SKM-1 treated with dmso at 0.1 percent for 144 hours (cell line): ENCODE data around the gene MAT2A.

ENCODE experiments used
- DNase-seq: peaks from one replicate; lab custom pipeline; 2025; ENCODE audit not compliant: unreplicated experiment; lab: John Stamatoyannopoulos, UW

The MAT2A gene

GRCh38 chr2:85538507-85539360 lies at the start of gene MAT2A:
Gene MAT2A (plus strand): TSS chr2:85539168. CDS start chr2:85539288, 120 bp downstream.
- peak; percentile 96 for DNase-seq

DNA sequence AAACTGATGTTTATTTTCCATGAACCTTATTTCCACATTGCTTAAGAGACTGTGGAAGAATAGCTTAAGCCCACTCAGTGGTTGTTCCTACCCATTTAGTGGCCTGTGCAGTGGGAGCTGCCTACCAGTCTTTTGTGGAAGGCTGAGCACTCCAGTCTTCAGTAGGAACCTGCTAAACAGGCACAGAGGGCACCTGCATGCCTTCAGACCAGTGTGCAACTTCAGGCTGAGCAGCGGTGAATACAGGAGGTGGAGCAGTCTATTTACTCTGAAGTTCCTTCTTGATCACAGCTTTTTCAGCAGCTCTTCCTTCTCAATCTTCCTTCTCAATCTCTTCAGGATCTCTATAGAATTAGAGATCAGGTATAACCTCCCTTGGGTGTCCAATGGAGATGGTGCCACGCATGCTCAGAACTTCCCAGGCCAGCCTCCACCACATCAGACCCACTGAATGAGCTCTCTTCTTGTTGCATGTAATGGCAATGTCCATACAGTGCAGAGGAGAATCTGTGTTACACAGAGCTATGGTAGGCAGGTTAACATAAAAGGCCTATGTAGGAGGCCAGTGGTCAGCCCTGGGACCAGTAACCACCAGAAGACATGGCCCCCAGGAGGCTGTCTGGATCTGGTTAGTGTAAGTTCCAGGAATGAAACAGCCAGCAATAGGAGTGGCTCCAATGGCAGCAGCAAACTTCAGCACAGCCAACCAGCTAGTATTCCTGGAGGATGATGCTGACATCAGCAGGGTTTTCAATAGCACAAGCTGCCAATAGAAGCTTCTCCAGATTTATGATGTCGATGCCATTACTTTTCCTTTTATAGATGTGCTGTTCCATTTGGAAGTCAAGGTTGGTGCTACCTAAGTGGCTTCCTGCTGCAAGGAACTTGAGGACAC lies 47.9 kb upstream of the MAT2A start:
- no peak for DNase-seq

- DNase-seq: no peak
Measured at GRCh38 chr2:85496436-85496835, 42.5 kb upstream of the MAT2A start.

DNA sequence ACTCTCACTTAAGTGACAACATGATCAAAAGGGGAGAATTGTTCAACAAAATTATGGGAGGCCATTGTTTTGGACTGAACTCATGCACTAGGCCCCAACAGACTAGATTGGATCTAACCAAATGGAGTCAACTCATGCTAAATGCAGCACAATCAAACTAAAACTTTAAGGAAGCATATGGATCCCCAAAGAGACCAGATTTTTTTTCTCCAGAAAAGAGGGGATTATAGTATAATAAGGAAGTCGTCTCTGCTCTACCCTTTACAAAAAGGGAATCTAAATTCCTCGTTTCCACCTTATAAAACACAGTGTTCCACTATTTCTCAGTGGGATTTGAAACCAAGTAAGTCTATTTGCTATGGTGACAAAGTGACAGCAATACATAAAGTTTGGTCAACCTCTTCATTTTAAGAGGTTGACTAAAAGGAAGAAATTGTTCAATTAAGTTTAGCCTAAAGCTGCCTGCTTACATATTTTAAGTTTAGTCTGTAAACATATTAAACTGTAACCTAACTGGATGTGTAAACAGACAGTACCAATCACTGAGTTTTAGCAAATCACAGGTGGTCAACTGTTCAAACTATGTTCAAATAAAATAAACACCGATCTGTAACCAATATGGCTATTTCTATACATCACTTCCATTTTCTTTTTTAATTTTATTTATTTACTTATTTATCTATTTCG lies 40.9 kb upstream of the MAT2A start:
- DNase-seq: no peak

GRCh38 chr2:85501248-85501647 lies 37.7 kb upstream of the MAT2A start:
- peak; percentile 99 for DNase-seq

- DNase-seq: no peak
Measured at GRCh38 chr2:85502720-85503119, 36.2 kb upstream of the MAT2A start.

- no peak for DNase-seq
Measured at GRCh38 chr2:85503168-85503850, 35.7 kb upstream of the MAT2A start.

DNA sequence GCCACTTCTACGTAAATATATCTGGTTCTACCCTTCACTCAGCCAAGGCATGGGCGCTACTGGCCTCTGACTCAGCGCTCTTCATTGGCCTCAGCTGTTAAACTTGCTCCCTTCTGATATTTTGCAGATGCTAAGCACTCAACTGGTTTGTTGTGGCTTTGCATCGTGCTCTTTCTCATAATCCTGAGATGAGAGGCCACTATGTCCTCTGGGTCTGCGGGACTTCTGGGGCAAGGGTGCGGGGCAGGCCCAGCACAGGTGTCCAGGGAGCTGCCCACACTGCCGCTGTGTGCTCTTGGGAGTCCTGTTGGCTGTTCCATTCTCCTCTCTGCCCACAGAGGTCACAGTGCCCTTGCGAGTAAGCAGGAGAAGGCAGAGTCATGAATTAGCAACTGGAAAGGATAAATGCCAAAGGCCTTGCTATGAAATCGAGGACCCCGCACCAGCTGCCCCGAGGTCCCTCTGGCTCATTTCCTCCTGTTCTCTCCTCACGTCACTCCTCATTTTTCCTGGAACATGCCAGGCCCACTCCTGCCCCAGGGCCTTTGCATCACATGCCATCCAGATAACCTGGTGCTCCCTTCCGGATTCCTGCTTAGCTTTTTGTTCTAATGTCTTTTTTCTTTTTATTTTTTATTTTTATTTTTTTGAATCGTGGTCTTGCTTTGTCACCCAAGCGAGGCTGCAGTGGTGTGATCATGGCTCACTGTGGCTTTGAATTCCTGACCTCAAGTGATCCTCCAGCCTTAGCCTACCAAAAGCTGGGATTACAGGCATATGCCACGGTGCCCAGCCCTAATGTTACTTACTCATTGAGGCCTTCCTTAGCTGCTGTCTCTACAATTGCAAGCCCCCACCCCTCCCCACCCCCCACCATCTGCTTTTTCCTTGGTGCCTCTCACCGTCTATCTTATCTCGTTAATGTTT lies 34.9 kb upstream of the MAT2A start:
- no peak for DNase-seq

DNA sequence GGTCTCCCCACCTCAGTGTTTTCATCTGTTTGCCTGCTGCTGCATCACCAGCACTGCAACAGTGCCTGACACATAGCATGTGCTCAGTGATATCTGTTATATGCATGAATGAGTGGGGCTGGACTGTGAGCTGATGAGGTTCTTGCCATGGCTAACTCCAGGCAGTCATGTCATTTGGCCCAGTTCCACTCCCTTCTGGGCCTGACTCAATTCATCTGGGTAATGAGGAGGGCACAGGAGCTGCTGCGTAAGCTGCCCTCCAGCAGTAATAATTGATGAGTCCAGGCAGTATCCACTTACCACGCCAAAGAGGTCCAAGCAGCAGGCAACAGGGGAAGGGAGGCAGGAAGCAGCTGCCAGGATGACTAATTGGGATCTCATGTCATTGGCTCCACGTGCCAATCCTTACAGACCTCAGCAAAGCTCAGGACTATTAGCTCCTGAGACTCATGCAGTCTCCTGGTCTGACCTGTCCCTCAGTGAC lies 34.1 kb upstream of the MAT2A start:
- no peak for DNase-seq

- DNase-seq: no peak
Measured at GRCh38 chr2:85505551-85506238, 33.3 kb upstream of the MAT2A start.

DNA sequence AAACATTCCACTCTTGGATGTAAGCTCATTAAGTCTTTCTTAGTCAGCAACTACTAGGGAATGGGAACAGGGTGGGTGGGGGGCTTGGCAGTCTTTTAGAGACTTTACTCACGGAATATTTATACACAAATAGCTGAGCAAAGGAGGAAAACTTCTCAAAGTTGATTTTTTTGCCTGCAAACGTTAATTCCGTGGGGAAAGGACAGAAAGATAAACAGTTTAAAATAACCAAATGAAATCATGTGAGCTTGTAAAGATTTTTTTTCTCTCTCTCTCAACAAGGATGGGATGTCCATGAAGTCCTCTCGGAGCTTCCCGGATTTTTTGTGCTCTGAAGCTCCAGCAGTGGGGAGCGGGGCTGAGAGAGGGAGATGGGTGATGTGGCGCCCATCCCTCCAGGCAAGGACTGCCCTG lies 32.2 kb upstream of the MAT2A start:
- no peak for DNase-seq

DNA sequence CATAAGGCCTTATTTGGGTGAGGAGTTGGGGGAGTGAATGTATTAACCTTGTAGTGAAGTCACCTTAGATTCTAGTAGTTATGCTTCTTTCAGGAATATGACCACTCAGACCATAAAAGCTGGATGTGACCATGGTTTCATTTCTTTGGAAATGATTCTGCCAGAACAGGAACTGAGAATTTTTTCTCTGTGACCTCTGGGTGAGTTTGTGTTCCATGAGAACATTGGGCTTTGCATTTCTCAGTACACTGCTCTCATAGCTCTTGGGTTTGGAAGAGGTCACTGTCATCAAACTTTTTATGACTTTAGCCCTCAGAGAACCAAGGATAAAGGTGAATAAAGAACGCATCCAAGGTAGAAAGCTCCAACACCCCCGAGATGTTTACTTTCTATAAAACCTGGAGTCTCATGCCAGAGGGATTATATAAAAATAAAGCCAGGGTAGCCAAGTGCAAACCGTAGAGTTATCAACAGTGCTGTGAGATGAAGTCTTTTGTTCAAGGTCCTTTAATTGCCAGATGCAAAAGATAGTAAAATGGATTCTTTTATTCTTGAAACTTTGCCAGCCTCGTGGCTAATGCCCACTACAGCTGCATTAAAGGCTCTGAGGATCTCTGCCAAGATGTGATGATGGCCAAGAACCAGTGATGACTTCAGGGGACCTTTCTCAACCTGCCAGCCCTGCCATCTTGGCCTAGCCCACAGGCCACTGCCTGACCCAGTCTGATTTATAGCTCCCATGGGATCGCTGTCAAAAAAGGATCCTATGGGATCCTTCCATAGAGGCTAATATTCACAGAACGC lies 27.8 kb upstream of the MAT2A start:
- DNase-seq: no peak

- no peak for DNase-seq
Measured at GRCh38 chr2:85514323-85514722, 24.6 kb upstream of the MAT2A start.

DNA sequence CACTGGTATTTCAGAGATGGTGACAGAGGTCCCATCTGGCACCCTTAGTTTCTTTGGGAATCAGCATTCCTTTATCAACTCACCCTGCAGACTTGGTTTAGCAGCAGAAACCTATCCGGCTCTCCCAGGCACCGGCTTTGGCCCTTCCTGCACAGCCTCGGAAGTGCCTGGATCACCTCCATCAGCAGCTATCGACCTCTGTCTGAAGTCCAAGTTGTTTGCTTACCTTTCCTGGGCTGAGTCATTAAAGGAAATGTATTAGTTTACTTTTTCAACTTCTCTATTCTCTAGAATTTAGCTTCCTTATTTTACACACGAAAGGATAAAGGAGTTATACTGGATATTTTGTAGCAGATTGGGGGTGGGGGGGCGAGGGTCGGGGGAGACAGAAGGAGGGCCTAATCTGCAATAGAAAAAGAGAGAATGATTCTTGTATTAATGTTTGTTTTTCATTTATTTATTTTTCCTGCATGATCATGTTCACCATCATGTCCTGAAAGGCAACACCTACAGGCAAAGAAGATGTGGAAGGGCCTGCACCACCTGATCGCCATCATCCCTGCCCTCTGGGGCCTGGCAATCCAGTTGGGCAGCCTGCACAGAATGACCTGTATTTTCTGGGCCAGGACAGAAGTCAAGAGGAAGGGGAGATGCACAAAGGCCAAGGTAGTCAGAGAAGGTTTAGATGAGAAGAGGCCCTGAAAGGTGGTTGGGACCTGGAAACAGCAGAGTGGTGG lies 22.1 kb upstream of the MAT2A start:
- peak; percentile 63 for DNase-seq

- no peak for DNase-seq
Measured at GRCh38 chr2:85522090-85522647, 16.8 kb upstream of the MAT2A start.

DNA sequence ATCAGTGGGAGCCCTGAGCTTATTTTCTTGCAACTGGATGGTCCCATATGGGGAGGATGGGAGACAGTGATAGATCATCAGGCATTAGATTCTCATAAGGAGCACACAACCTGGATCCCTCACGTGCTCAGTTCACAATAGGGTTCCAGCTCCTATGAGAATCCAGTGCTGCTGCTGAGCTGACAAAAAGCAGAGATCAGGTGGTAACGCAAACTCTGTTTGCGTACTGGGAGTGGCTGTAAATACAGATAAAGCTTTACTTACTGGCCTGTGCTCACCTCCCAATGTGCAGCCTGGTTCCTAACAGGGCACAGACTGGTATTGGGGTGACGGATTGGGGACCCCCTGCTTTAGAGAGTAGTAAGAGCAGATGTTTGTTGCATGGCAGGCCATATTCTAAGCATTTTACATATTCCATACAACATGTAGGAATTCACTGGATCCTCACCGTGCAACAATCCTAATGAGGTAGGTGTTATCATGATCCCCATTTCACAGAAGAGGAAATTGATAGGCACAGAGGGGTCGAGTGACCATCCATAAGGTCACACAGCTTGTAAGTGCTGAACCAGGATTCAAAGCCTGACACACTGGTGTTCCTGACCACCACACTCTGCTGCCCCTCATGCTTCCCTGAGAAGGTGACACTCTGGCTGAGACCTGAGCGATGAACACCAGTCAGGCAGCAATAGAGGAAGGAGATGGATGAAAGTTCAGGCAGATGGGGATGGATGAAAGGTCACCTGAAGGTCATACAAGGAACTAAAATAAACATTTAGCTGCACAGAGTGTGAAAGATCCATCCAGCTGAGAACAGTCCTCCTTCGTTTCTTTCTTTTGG lies 15.7 kb upstream of the MAT2A start:
- DNase-seq: no peak
